Panc1 (cell line): ENCODE data around the gene VAMP8.

Experiments used
- POLR2AphosphoS5 ChIP-seq: IDR thresholded peaks from 2 replicates; pipeline ENCODE4 v1.6.1; 2012; ENCODE audit warnings: mild to moderate bottlenecking, low read depth, low read length, moderate library complexity
- TF ChIP-seq, protein P1 (sequence below): fragments of 450-650 bp; IDR thresholded peaks from 2 replicates; pipeline ENCODE4 v1.5.1; 2017; ENCODE audit warnings: mild to moderate bottlenecking

DNA sequence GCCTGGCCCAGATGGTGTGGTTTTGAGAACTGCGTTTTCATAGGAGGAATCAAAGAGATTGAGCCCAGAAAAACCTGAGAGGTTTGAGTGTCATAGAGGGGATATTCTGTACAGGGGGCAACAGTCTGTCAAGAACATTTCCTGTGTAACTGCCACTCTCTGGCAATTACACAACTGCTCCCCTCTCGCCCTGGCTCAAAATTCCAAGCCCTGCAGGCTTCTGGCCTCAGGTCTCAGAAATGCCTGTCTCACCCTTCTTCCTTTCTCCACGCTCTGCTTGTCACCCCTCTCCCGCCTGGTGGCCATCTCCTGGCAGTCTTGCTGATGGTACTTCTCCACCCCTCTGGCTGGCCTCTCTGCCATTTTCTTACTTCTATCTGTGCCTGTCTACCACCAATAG is 10.8 kb downstream of the VAMP8 start:
- TF ChIP-seq, protein P1, sequence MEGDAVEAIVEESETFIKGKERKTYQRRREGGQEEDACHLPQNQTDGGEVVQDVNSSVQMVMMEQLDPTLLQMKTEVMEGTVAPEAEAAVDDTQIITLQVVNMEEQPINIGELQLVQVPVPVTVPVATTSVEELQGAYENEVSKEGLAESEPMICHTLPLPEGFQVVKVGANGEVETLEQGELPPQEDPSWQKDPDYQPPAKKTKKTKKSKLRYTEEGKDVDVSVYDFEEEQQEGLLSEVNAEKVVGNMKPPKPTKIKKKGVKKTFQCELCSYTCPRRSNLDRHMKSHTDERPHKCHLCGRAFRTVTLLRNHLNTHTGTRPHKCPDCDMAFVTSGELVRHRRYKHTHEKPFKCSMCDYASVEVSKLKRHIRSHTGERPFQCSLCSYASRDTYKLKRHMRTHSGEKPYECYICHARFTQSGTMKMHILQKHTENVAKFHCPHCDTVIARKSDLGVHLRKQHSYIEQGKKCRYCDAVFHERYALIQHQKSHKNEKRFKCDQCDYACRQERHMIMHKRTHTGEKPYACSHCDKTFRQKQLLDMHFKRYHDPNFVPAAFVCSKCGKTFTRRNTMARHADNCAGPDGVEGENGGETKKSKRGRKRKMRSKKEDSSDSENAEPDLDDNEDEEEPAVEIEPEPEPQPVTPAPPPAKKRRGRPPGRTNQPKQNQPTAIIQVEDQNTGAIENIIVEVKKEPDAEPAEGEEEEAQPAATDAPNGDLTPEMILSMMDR, result no peak
- TF ChIP-seq POLR2AphosphoS5, result no peak
